LNCaP clone FGC (cell line): ENCODE results near the gene WDR76.

ENCODE experiments used
- DNase-seq: peaks from one replicate; pipeline ENCODE4 v3.0.0-alpha.2; 2011; ENCODE audit warnings: low read depth
- H3K4me3 ChIP-seq: 2 replicates; pipeline ENCODE4 v1.5.1; 2011; ENCODE audit warnings: mild to moderate bottlenecking, low read depth, low read length, control low read depth
- CTCF ChIP-seq: IDR thresholded peaks from 2 replicates; pipeline ENCODE4 v1.5.1; 2012; ENCODE audit warnings: mild to moderate bottlenecking; ENCODE audit not compliant: control insufficient read depth, insufficient read depth; ENCODE audit errors: extremely low read depth

The WDR76 gene

GRCh38 chr15:43893956-43894355 is 67.2 kb downstream of the WDR76 start:
- DNase-seq = no peak
- TF ChIP-seq CTCF = no peak
- no peak overlapping the region for H3K4me3 ChIP-seq

GRCh38 chr15:43895586-43895985 is 68.8 kb downstream of the WDR76 start:
- DNase-seq = no peak
- H3K4me3 ChIP-seq = no peak overlapping the region
- no peak for TF ChIP-seq CTCF

- no peak overlapping the region for H3K4me3 ChIP-seq
- TF ChIP-seq CTCF = no peak
- no peak for DNase-seq
These were observed 69.7 kb downstream of the WDR76 start for GRCh38 chr15:43896543-43896942.

GRCh38 chr15:43898891-43899290 is 72.1 kb downstream of the WDR76 start:
- no peak overlapping the region for H3K4me3 ChIP-seq
- TF ChIP-seq CTCF = no peak
- DNase-seq = no peak

- H3K4me3 ChIP-seq = no peak overlapping the region
- DNase-seq = no peak
- no peak for TF ChIP-seq CTCF
These were observed 73.1 kb downstream of the WDR76 start for GRCh38 chr15:43899928-43900327.

GRCh38 chr15:43900996-43901395 is 74.2 kb downstream of the WDR76 start:
- DNase-seq = no peak
- no peak for TF ChIP-seq CTCF
- no peak overlapping the region for H3K4me3 ChIP-seq

GRCh38 chr15:43901495-43901894 is 74.7 kb downstream of the WDR76 start:
- no peak for TF ChIP-seq CTCF
- no peak for DNase-seq

More at GRCh38 chr15:43901495-43901894, 74.7 kb downstream of the WDR76 start:
- no peak overlapping the region for H3K4me3 ChIP-seq
